ENCODE results near the gene HS3ST4. TPM values are rescaled to one million over a fixed set of nuclear protein-coding genes. Genes with fewer than 3 reads are reported as not detected.

The HS3ST4 gene
- total RNA-seq, 1 donor from 2014 or later: 1.5 TPM

GRCh38 chr16:25817876-25818275, 126.1 kb downstream of the HS3ST4 start:
- Histone ChIP-seq H3K4me1 (no peaks in the 10 kb centered on the region), H3K9me3 (no peaks in the 10 kb centered on the region), H3K27ac (no peak overlapping the region), H3K36me3 (no peaks in the 10 kb centered on the region), H3K4me3 (no peak overlapping the region), H3K27me3 (no peaks in the 10 kb centered on the region)
- TF ChIP-seq POLR2A (IDR thresholded peaks at IDR 0.05) (no peak), CTCF (IDR thresholded peaks at IDR 0.05) (no peak), POLR2AphosphoS5 (IDR thresholded peaks at IDR 0.05; ENCODE audit: insufficient read depth in 1 of 2, low read depth in 1 of 2) (no peak)
- no peak for DNase-seq (ENCODE audit: extremely low spot score in 2 of 2)
- intact Hi-C loops (cut with DNase I): no loop called here

- no peaks in the 10 kb centered on the region for H3K27me3 ChIP-seq
- intact Hi-C loops (cut with DNase I): no loop called here
- DNase-seq (ENCODE audit: extremely low spot score in 2 of 2): no peak
- no peak overlapping the region for H3K4me3 ChIP-seq
- TF ChIP-seq POLR2A (IDR thresholded peaks at IDR 0.05) (no peak), POLR2AphosphoS5 (IDR thresholded peaks at IDR 0.05; ENCODE audit: insufficient read depth in 1 of 2, low read depth in 1 of 2) (no peak), CTCF (IDR thresholded peaks at IDR 0.05) (no peak)
- H3K36me3 ChIP-seq: no peaks in the 10 kb centered on the region
- H3K4me1 ChIP-seq: no peaks in the 10 kb centered on the region
- no peaks in the 10 kb centered on the region for H3K9me3 ChIP-seq
- no peak overlapping the region for H3K27ac ChIP-seq
Observed at GRCh38 chr16:25823891-25824290, 132.1 kb downstream of the HS3ST4 start.

- no peaks in the 10 kb centered on the region for H3K4me1 ChIP-seq
- no peak for DNase-seq (ENCODE audit: extremely low spot score in 2 of 2)
- no peak overlapping the region for H3K4me3 ChIP-seq
- H3K27me3 ChIP-seq: no peaks in the 10 kb centered on the region
- H3K36me3 ChIP-seq: no peaks in the 10 kb centered on the region
- no peaks in the 10 kb centered on the region for H3K9me3 ChIP-seq
- TF ChIP-seq POLR2A (IDR thresholded peaks at IDR 0.05) (no peak), POLR2AphosphoS5 (IDR thresholded peaks at IDR 0.05; ENCODE audit: insufficient read depth in 1 of 2, low read depth in 1 of 2) (no peak), CTCF (IDR thresholded peaks at IDR 0.05) (no peak)
- intact Hi-C loops (cut with DNase I): no loop called here
- no peak overlapping the region for H3K27ac ChIP-seq
Observed at GRCh38 chr16:25827709-25828108, 135.9 kb downstream of the HS3ST4 start.

- Histone ChIP-seq H3K36me3 (no peaks in the 10 kb centered on the region), H3K27ac (no peak overlapping the region), H3K9me3 (no peaks in the 10 kb centered on the region), H3K4me1 (no peaks in the 10 kb centered on the region), H3K4me3 (no peak overlapping the region), H3K27me3 (no peaks in the 10 kb centered on the region)
- DNase-seq (ENCODE audit: extremely low spot score in 2 of 2): no peak
- intact Hi-C loops (cut with DNase I): no loop called here
- TF ChIP-seq CTCF (IDR thresholded peaks at IDR 0.05) (no peak), POLR2AphosphoS5 (IDR thresholded peaks at IDR 0.05; ENCODE audit: insufficient read depth in 1 of 2, low read depth in 1 of 2) (no peak), POLR2A (IDR thresholded peaks at IDR 0.05) (no peak)
Observed at GRCh38 chr16:25828510-25828909, 136.8 kb downstream of the HS3ST4 start.

- no peak for DNase-seq (ENCODE audit: extremely low spot score in 2 of 2)
- Histone ChIP-seq H3K4me3 (no peak overlapping the region), H3K9me3 (no peaks in the 10 kb centered on the region), H3K27ac (no peak overlapping the region), H3K4me1 (no peaks in the 10 kb centered on the region), H3K36me3 (no peaks in the 10 kb centered on the region), H3K27me3 (no peaks in the 10 kb centered on the region)
- TF ChIP-seq CTCF (IDR thresholded peaks at IDR 0.05) (no peak), POLR2A (IDR thresholded peaks at IDR 0.05) (no peak)
- intact Hi-C loops (cut with DNase I): no loop called here
Observed at GRCh38 chr16:25832291-25832690, 140.5 kb downstream of the HS3ST4 start.

Measured in vagina (tissue), 2 donors.